Transverse colon (tissue), 4 donors: ENCODE measurements around the gene KIF7. TPM values are rescaled to one million over a fixed set of nuclear protein-coding genes. Genes with fewer than 3 reads are reported as not detected.
A peak's percentile ranks its signal among the peaks of the same experiment; 100 is the strongest.
"Not testable (repeated sequence)": the region's sequence is repeated elsewhere in the genome, so short reads cannot be mapped to it uniquely, and the experiment has no call there.

Experiments used
- DNase-seq: peaks from one replicate; pipeline ENCODE4 v3.0.0-alpha.2; 2019
- H3K27ac ChIP-seq, 4 donors: fragments of 200-600 bp; sonication (generic); 2 replicates each; pipeline ENCODE4 v1.5.1; 2016 to 2018; ENCODE audit warnings: inconsistent platforms in 4 of 4
- H3K27me3 ChIP-seq: fragments of 200-600 bp; sonication (generic); 2 replicates; pipeline ENCODE4 v1.5.1; 2017; ENCODE audit warnings: inconsistent platforms
- H3K36me3 ChIP-seq, 4 donors: fragments of 200-600 bp; sonication (generic); 2 replicates each; pipeline ENCODE4 v1.5.1; 2017 to 2019; ENCODE audit warnings: inconsistent platforms in 4 of 4
- H3K4me1 ChIP-seq, 4 donors: fragments of 200-600 bp; sonication (generic); 2 replicates each; pipeline ENCODE4 v1.5.1; 2017 to 2020; ENCODE audit warnings: inconsistent platforms in 4 of 4
- H3K4me3 ChIP-seq, 4 donors: fragments of 200-600 bp; sonication (generic); 1 replicate in 1 of 4; 2 replicates in 3 of 4; pipeline versions ENCODE4 v1.5.1 to v1.6.1; 2017 to 2019; ENCODE audit warnings: inconsistent platforms in 4 of 4
- H3K9me3 ChIP-seq, 2 donors: fragments of 200-600 bp; sonication (generic); 2 replicates each; pipeline ENCODE4 v1.5.1; 2017 to 2019; ENCODE audit warnings: inconsistent platforms in 2 of 2
- EP300 ChIP-seq: sonication (generic); formaldehyde crosslinking; IDR thresholded peaks from one replicate; pipeline ENCODE4 v1.6.1; 2017; ENCODE audit warnings: antibody characterized with exemption, low read depth
- POLR2A ChIP-seq: fragments of 450-650 bp; IDR thresholded peaks from one replicate; pipeline ENCODE4 v1.6.1; 2016; ENCODE audit warnings: antibody characterized with exemption, mild to moderate bottlenecking, moderate library complexity
- POLR2AphosphoS5 ChIP-seq, 3 donors: sonication (generic); formaldehyde crosslinking; IDR thresholded peaks; one replicate each; pipeline ENCODE4 v1.6.1; 2016; ENCODE audit warnings: antibody characterized with exemption in 3 of 3
- WGBS, 2 donors: methylation state at CpG; one replicate each; pipeline ENCODE4 v1.1.5; 2018; ENCODE audit warnings: low coverage in 1 of 2; 5-methylcytosine and 5-hydroxymethylcytosine counted together
- in situ Hi-C, 4 donors: fragments of 200-750 bp; cut with MboI; loops; one replicate each; pipeline versions ENCODE4 v1.15.0 to v1.15.1; 2017; ENCODE audit warnings: low sequenced_read_pairs in 3 of 4, low pct_ligation_motif_present in 1 of 4, low pct_unique_long_range_greater_than_20kb in 1 of 4
- intact Hi-C: fragments of 100-400 bp; cut with DNase I; formaldehyde crosslinking; loops from one replicate; pipeline ENCODE4 v1.15.1; 2023; ENCODE audit warnings: low total_unique reads
- total RNA-seq, 4 donors: library from RNA; depleted of rRNA; stranded (reverse); fragments of >200 nt; gene quantifications; one replicate each; pipeline ENCODE4 v1.1.0, GENCODE V29; 2016
- TF ChIP-seq, protein P1 (sequence below), 5 experiments: fragments of 200-600 bp in 3 of 5; fragments of 450-650 bp in 2 of 5; sonication (generic) in 3 of 5; IDR thresholded peaks; 1 replicate in 2 of 5; 2 replicates in 3 of 5; pipeline ENCODE4 v1.5.1; 2016 to 2017; ENCODE audit warnings: antibody characterized with exemption in 5 of 5, inconsistent platforms in 3 of 5, mild to moderate bottlenecking in 2 of 5, moderate library complexity in 1 of 5

Gene KIF7
- total RNA-seq, 4 donors from 2014 or later: 2.3 to 11.5 (median 5.4) TPM

DNA sequence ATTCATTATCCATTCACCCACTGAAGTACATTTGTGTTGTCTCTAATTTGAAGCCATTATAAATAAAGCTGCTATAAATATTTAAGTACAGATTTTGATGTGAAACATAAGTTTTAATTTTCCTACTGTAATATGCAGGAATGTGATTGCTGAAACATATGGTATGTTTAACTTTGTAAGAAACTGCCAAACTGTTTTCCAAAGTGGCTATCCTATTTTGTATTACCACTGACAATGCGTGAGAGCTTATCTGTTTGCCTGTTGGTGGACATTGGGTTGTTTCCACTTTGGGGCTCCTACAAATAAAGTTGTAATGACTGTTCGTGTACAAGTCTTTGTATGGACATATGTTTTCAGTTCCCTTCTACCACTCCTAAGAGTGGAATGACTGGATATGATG lies 37.8 kb upstream of the KIF7 start:
- peaks cover 3 to 22% (median 15%) of the 10 kb centered on the region in 4 donors for H3K4me1 ChIP-seq
- no peaks in the 10 kb centered on the region for H3K9me3 ChIP-seq
- no peak for TF ChIP-seq EP300
- TF ChIP-seq POLR2A: no peak
- TF ChIP-seq, protein P1, sequence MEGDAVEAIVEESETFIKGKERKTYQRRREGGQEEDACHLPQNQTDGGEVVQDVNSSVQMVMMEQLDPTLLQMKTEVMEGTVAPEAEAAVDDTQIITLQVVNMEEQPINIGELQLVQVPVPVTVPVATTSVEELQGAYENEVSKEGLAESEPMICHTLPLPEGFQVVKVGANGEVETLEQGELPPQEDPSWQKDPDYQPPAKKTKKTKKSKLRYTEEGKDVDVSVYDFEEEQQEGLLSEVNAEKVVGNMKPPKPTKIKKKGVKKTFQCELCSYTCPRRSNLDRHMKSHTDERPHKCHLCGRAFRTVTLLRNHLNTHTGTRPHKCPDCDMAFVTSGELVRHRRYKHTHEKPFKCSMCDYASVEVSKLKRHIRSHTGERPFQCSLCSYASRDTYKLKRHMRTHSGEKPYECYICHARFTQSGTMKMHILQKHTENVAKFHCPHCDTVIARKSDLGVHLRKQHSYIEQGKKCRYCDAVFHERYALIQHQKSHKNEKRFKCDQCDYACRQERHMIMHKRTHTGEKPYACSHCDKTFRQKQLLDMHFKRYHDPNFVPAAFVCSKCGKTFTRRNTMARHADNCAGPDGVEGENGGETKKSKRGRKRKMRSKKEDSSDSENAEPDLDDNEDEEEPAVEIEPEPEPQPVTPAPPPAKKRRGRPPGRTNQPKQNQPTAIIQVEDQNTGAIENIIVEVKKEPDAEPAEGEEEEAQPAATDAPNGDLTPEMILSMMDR (IDR thresholded peaks at IDR 0.05): no peak
- TF ChIP-seq POLR2AphosphoS5 (IDR thresholded peaks at IDR 0.05): no peak
- H3K27me3 ChIP-seq: no peaks in the 10 kb centered on the region
- no peaks in the 10 kb centered on the region for H3K36me3 ChIP-seq
- no peak overlapping the region for H3K4me3 ChIP-seq
- intact Hi-C loops (no loop called here), in situ Hi-C loops (no loop called here)
- H3K27ac ChIP-seq: no peak overlapping the region
- WGBS, 2 donors: 10 to 33% methylated on average over 2 of the region's 2 CpGs
- DNase-seq: no peak

DNA sequence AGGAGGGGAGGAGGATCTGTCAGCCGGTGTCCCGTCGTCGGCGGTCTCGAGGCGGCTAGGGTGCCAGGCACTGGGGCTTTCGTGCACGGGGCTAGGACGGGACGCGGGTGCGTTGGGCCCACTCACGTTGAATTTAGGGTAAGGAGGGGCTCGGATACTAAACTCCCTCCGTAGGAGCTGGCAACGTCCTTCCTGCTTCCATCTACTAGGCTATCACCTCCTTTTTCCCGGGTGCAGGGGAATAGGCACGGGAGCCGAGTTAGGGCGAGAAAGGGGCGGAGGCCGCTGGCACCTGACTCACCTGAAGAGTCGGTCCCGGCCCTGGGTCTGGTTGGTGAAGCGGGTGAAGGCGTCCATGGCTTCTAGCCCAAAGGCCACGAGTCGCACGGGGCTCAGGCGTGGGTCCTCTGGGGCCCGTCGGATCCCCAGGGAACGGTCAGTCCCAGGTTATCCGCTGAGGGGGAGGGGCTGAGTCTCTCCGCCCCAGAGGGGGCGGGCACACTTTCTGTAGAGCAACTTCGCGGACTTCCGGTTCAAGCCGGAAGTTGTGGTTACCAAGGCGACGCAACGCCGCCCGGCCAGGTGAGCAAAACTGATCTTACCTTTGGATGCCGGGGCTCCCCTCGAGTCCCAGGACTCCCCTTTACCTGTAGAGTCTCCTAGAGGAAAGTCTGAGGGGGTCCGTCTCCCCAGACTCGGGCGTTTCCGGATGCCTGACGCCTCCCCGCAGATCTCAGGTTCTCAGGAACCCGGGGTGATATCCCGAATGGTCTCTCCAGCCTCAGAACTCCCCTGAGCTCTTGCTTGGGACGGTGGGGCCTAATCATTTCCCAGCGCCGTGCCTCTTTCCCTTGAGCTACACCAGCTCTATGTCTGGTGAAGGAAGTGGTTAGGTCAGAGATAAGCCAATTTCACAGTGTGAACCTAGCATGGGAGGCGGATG lies 35.3 kb upstream of the KIF7 start, which contains the start of the genes PEX11A and WDR93:
PEX11A (minus strand) TSS at position 479 of the 943 bp plus-strand sequence; CDS start at position 357, 122 bp downstream.
WDR93 (plus strand) TSS at position 536 of the 943 bp plus-strand sequence. CDS start 10,936 bp downstream, outside the sequence.
- H3K9me3 ChIP-seq: no peaks in the 10 kb centered on the region
- 3 to 4% methylated on average over 17 to 50 of the region's 60 CpGs for WGBS, 2 donors
- H3K36me3 ChIP-seq: peaks cover 0 to 4% (median 0%) of the 10 kb centered on the region in 4 donors
- intact Hi-C loops: no loop called here
- peak within 1 kb of the TSS; percentile 54 to 82 (median 67) for H3K4me3 ChIP-seq
- in situ Hi-C loops: no loop called here
- peaks cover 3 to 32% (median 17%) of the 10 kb centered on the region in 4 donors for H3K4me1 ChIP-seq
- H3K27me3 ChIP-seq: no peaks in the 10 kb centered on the region
- DNase-seq: peak; percentile 90
- H3K27ac ChIP-seq: peak within 1 kb of the TSS; percentile 78 to 83 (median 80)
- TF ChIP-seq POLR2A: peak; percentile 86
- TF ChIP-seq POLR2AphosphoS5 (IDR thresholded peaks at IDR 0.05): peak; percentile 76 to 95 (median 88)
- TF ChIP-seq EP300: peak; percentile 10
- TF ChIP-seq, protein P1 (IDR thresholded peaks at IDR 0.05): no peak

DNA sequence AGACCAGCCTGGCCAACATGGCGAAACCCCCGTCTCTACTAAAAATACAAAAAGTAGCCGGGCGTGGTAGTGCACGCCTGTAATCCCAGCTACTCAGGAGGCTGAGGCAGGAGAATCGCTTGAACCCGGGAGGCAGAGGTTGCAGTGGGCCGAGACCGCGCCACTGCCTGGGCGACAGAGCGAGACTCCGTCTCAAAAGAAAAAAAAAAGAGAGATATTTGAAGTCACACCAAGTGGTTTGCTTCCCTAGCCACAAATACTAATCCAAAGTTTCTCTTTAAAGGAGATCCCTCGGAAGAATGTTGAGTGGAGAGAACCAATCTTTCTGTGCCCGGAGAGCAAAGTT lies 34.6 kb upstream of the KIF7 start:
- intact Hi-C loops, H3K36me3 ChIP-seq, DNase-seq, in situ Hi-C loops, H3K9me3 ChIP-seq, H3K27me3 ChIP-seq: not testable (repeated sequence)
- WGBS, 2 donors: 20 to 40% methylated on average over 4 to 15 of the region's 15 CpGs
- peaks cover 3 to 32% (median 17%) of the 10 kb centered on the region in 4 donors for H3K4me1 ChIP-seq
- peak overlapping the region; percentile 54 to 82 (median 67) for H3K4me3 ChIP-seq
- peak overlapping the region; percentile 78 to 83 (median 80) for H3K27ac ChIP-seq

DNA sequence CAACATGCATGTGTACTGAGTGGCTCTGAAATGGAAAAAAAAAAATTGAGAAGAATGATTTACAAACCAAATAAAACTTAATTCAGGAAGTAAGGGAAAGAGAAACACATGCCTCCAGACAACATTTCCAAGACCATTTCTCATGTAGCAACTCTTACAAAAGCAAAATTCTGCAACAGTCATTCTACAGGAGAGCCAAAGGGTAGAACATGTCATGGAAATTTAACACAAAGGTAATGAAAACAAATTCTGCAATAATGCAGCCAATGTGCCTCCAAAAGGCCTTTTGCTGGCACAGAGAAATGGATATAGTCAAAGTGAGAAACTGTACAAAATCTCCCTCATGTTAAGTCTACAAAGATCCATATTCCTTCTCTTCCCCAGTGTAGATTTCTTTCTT lies 31.3 kb upstream of the KIF7 start:
- Histone ChIP-seq H3K4me3 (no peak overlapping the region), H3K27ac (no peak overlapping the region), H3K9me3 (no peaks in the 10 kb centered on the region), H3K36me3 (peaks cover 0 to 13% (median 3%) of the 10 kb centered on the region in 4 donors), H3K27me3 (no peaks in the 10 kb centered on the region), H3K4me1 (peaks cover 3 to 36% (median 17%) of the 10 kb centered on the region in 4 donors)
- no peak for DNase-seq
- intact Hi-C loops: no loop called here
- no peak for TF ChIP-seq POLR2A
- no peak for TF ChIP-seq POLR2AphosphoS5 (IDR thresholded peaks at IDR 0.05)
- TF ChIP-seq, protein P1 (IDR thresholded peaks at IDR 0.05): no peak
- no peak for TF ChIP-seq EP300
- in situ Hi-C loops: no loop called here
